ENCODE data around the gene SLC6A17.

The SLC6A17 gene

DNA sequence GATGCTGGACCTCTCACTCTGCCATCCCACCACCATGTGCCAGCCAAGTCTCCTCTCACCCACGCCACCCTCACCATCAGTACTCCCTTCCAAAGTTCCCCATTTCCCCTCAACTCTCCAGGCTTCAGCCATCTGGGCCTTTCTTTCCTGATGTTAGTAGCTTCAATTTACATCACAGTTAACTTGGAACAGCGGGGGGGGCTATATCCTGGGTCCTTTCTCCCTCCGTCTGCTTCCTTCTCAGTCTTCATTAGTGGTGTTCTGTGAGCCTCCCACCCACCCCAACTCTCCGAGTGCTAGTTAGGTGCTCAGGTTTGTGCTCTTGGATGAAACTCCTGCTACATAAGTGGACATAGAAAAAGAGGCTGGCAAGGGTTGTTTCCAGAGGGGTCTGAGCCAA, 91.8 kb downstream of the SLC6A17 start:
- DNase-seq (ENCODE audit: low read depth): no peak

DNA sequence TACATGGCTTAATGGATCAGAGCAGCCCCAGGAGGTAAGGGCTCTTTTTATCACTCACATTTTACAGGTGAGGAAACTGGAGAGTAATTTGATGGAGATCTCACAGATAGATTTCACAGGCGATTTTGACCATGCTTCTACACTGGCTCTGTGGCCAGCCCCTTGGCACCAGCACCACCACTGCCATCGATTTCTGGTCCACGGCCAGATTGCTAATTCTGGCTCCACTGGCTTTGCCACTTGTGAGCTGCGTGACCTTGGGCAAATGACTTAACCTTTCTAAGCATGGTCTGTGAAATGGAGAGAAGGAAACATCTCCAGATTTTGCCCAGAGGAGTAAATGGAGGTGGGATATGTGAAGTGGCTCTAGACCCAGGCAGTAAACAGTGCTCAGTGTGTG, 92.4 kb downstream of the SLC6A17 start:
- DNase-seq (ENCODE audit: low read depth): no peak

DNA sequence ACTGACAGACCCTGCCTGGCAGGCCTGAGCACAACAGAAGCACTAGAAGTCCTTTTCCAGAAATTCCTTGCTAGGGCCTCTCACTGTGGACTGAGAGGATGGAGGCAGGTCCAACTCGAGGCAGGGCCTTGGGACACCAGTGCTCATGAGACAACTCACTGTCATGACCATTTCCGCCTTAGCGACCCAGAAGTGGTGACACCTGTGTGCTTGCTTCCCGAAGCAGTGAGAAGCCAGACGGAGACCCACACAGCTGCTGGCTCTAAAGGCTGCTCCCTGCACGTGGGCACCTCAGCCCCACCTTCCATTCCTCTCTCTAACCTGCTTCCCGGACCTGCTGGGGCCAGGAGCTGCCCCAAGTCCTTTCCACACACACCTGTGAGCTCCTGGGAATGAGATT, 92.9 kb downstream of the SLC6A17 start:
- no peak for DNase-seq (ENCODE audit: low read depth)

DNA sequence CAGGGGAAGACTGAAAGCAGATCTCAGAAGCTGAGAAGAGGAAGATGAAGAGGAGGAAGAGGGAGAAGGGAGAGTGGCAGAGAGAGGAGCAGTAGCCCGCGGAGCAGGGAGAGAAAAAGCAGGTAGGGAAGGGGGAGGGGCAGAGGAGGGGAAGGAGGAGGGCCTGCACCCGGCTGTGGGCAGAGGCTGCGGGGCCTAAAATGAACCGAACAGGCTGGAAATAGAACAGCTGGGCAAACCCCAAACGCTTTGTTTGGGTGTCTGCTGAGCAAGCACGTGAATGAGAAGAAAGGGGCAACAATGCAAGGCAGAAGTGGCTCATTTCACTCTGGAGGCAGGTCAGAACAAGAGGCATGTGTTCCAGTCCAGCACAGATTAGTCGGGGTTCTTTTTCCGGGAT, 93.3 kb downstream of the SLC6A17 start:
- no peak for DNase-seq (ENCODE audit: low read depth)

DNA sequence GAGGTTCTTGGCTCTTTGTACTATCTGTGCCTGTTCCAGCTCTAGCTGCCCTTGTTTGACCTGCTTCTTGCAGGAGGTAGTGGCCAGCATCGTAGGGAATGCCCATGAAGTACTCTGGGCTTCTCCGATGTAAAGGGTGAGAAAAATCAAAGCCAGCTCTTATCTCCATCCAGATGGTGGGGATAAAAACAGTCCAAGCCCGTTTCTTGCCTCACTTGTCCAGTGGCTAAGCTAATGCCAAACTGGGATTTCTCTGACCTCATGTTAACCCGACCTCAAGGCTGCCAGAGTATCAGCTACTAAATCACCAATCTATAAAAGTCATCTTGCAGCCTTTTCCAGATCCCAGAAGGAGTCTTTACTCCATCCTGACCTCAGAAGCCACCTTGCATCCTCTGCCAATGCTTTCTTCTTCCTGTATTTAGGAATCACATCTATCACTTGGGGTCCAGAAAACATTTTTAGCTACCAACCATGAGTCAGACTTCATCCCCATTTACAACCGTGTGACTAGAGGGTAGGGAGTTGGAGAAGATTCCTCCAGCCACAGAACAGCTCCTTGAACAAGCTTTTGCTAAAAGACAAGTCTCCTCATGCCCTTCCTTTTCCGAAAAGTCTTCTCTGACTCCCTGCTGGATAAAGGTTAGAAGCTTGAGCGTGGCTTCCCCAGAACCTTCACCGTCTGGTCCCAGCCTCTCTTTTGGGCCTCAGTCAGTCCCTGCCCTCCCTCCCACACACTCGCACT, 95.8 kb downstream of the SLC6A17 start:
- DNase-seq (ENCODE audit: low read depth): no peak

DNA sequence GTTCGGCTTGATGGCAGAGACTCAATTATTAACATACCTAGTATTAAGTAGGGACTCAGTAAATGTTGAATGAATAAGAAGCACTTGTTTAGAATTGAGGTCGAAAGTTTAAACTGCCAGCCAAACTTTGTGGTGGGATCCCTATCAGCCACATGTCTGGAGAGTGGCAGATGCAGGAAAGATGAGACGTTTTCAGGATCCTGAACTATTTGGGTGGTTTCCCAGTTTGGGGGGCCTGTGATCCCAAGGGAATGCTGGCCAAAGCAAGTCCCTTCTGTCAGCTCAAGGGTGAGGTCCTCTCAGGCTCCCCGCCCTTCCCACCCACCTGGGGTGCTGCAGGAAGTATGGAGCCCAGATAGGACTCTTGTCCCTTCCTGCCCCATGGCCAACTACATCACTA, 98.5 kb downstream of the SLC6A17 start:
- no peak for DNase-seq (ENCODE audit: low read depth)

- DNase-seq (ENCODE audit: low read depth): no peak
Measured at GRCh38 chr1:110249256-110249655, 99.0 kb downstream of the SLC6A17 start.

GRCh38 chr1:110250008-110250407, 99.7 kb downstream of the SLC6A17 start:
- DNase-seq (ENCODE audit: low read depth): no peak

- no peak for DNase-seq (ENCODE audit: low read depth)
Measured at GRCh38 chr1:110250749-110251148, 100.5 kb downstream of the SLC6A17 start.

Measured in stimulated activated CD4-positive, alpha-beta T cell treated with anti-CD3 and anti-CD28 coated beads, Interleukin-2, amount 100 ng/mL, for 4 hours (primary cell).